Dendritic cell treated with granulocyte-macrophage colony-stimulating factor and Interleukin-4, amounts not matched to agents 40 ng/mL and 50 ng/mL, for 4 days (primary cell): Measurements from ENCODE around the gene DYNAP.

Experiments
- H3K27ac Mint-ChIP-seq: one replicate; pipeline ENCODE4 v1.8.0; 2022; ENCODE audit warnings: mild to moderate bottlenecking, mixed read lengths
- H3K27me3 Mint-ChIP-seq: one replicate; pipeline ENCODE4 v1.8.0; 2022; ENCODE audit warnings: mild to moderate bottlenecking, mixed read lengths
- H3K36me3 Mint-ChIP-seq: one replicate; pipeline ENCODE4 v1.8.0; 2022; ENCODE audit warnings: low read depth, mixed read lengths
- H3K4me1 Mint-ChIP-seq: one replicate; pipeline ENCODE4 v1.8.0; 2022; ENCODE audit warnings: low read depth, mixed read lengths
- H3K4me3 Mint-ChIP-seq: one replicate; pipeline ENCODE4 v1.8.0; 2022; ENCODE audit warnings: mild to moderate bottlenecking, moderate library complexity, mixed read lengths
- H3K9me3 Mint-ChIP-seq: one replicate; pipeline ENCODE4 v1.8.0; 2022; ENCODE audit warnings: mixed read lengths
- intact Hi-C: fragments of 100-400 bp; cut with micrococcal nuclease; formaldehyde crosslinking; loops from one replicate; pipeline ENCODE4 v1.15.0; 2022

DYNAP gene

DNA sequence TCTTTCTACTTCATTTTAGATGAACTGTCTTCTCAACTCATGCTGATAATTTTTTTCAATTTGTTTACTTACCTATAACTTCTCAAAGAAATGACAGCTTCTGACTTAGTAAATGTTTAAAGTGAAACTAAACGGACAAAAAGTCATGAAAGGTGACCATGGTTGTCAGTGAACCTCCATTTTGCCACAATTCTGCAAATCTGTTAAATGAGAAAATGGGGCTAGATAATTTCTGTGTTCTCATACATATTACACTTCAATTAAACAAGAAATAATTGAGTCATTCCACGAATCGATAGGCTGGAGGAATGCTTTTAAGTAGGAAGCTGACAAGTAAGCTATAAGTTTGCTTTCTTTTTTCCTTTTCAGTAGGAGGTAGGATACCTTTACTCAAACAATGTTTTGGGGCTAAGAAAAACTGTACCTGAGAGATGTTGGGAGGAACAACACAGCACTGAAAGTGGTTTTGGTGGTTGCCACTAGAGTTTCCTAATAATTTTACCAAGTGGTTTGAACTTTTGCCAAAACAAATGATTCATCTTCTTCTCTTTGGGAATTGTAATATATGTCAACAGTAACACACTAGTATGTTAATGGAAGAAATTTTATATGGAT lies 17.1 kb downstream of the DYNAP start:
- Mint-ChIP-seq H3K27me3 (no peaks in the 10 kb centered on the region), H3K4me1 (no peaks in the 10 kb centered on the region), H3K27ac (no peak overlapping the region), H3K4me3 (no peak overlapping the region), H3K36me3 (no peaks in the 10 kb centered on the region), H3K9me3 (no peaks in the 10 kb centered on the region)
- intact Hi-C loops = no loop called here

- H3K4me3 Mint-ChIP-seq = no peak overlapping the region
- no peaks in the 10 kb centered on the region for H3K4me1 Mint-ChIP-seq
- H3K9me3 Mint-ChIP-seq = no peaks in the 10 kb centered on the region
- no peaks in the 10 kb centered on the region for H3K27me3 Mint-ChIP-seq
- H3K36me3 Mint-ChIP-seq = no peaks in the 10 kb centered on the region
- intact Hi-C loops = no loop called here
- no peak overlapping the region for H3K27ac Mint-ChIP-seq
Measured at GRCh38 chr18:54611816-54612215, 20.8 kb downstream of the DYNAP start.

- intact Hi-C loops = no loop called here
- Mint-ChIP-seq H3K4me1 (no peaks in the 10 kb centered on the region), H3K4me3 (no peak overlapping the region), H3K27ac (no peak overlapping the region), H3K36me3 (no peaks in the 10 kb centered on the region), H3K27me3 (no peaks in the 10 kb centered on the region), H3K9me3 (no peaks in the 10 kb centered on the region)
Measured at GRCh38 chr18:54612237-54612636, 21.2 kb downstream of the DYNAP start.

GRCh38 chr18:54613174-54613573 lies 22.1 kb downstream of the DYNAP start:
- H3K27ac Mint-ChIP-seq = no peak overlapping the region

GRCh38 chr18:54616220-54616848 lies 25.3 kb downstream of the DYNAP start:
- intact Hi-C loops = no loop called here
- Mint-ChIP-seq H3K36me3 (no peaks in the 10 kb centered on the region), H3K9me3 (no peaks in the 10 kb centered on the region), H3K4me1 (no peaks in the 10 kb centered on the region), H3K27ac (no peak overlapping the region), H3K27me3 (no peaks in the 10 kb centered on the region), H3K4me3 (no peak overlapping the region)

More at GRCh38 chr18:54613174-54613573, 22.1 kb downstream of the DYNAP start:
- Mint-ChIP-seq H3K27me3 (no peaks in the 10 kb centered on the region), H3K9me3 (no peaks in the 10 kb centered on the region), H3K4me1 (no peaks in the 10 kb centered on the region), H3K4me3 (no peak overlapping the region), H3K36me3 (no peaks in the 10 kb centered on the region)
- intact Hi-C loops = no loop called here

DNA sequence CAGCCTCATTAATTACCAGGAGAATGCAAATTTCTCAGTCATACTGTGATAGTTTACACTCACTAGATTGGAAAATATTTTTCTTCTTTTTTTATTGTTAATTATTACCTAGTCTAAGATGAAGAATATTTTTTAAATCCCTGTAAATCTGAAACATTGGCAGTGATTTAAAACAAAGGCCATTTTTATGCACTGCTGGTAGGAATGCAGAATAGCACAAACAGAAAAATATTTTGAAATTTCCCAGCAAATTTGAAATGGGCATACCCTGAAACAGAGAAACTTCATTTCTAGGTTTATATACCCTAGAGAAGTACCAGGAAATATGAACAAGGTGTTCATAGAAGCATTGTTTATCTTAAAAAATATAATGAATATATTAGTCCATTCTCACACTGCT lies 31.0 kb downstream of the DYNAP start:
- intact Hi-C loops = no loop called here
- H3K4me1 Mint-ChIP-seq = no peaks in the 10 kb centered on the region
- H3K36me3 Mint-ChIP-seq = no peaks in the 10 kb centered on the region
- no peaks in the 10 kb centered on the region for H3K9me3 Mint-ChIP-seq
- no peak overlapping the region for H3K4me3 Mint-ChIP-seq
- no peak overlapping the region for H3K27ac Mint-ChIP-seq
- H3K27me3 Mint-ChIP-seq = no peaks in the 10 kb centered on the region

GRCh38 chr18:54626779-54627178 lies 35.7 kb downstream of the DYNAP start:
- Mint-ChIP-seq H3K9me3 (no peaks in the 10 kb centered on the region), H3K36me3 (no peaks in the 10 kb centered on the region), H3K4me1 (no peaks in the 10 kb centered on the region), H3K4me3 (no peak overlapping the region), H3K27ac (no peak overlapping the region), H3K27me3 (no peaks in the 10 kb centered on the region)
- intact Hi-C loops = no loop called here

- intact Hi-C loops = no loop called here
- Mint-ChIP-seq H3K4me1 (no peaks in the 10 kb centered on the region), H3K27me3 (no peaks in the 10 kb centered on the region), H3K36me3 (no peaks in the 10 kb centered on the region), H3K27ac (no peak overlapping the region), H3K9me3 (no peaks in the 10 kb centered on the region), H3K4me3 (no peak overlapping the region)
Measured at GRCh38 chr18:54630963-54631362, 39.9 kb downstream of the DYNAP start.

GRCh38 chr18:54636217-54636616 lies 45.2 kb downstream of the DYNAP start:
- intact Hi-C loops = no loop called here
- H3K36me3 Mint-ChIP-seq = no peaks in the 10 kb centered on the region
- H3K4me1 Mint-ChIP-seq = no peaks in the 10 kb centered on the region
- no peaks in the 10 kb centered on the region for H3K9me3 Mint-ChIP-seq
- H3K27ac Mint-ChIP-seq = no peak overlapping the region
- H3K27me3 Mint-ChIP-seq = no peaks in the 10 kb centered on the region
- H3K4me3 Mint-ChIP-seq = no peak overlapping the region

DNA sequence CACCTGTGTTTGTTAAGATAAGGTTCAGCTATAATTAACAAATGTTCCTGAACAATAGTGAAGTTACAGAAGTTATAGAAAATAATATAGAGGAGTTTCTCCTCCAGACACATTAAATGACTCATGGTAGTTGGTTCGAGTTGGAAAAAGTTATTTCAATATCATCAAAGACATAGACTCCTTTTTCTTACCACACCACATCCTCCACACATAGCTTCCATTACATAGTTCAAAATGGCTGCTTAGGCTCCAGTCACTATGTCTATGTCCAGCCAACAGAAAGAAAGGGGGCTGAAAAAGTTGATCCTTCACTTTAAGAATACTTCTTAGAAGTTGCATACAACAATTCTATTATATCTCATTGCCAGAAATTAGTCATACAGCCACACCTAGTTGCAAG lies 50.7 kb downstream of the DYNAP start:
- H3K27ac Mint-ChIP-seq = no peak overlapping the region

GRCh38 chr18:54647176-54647575 lies 56.1 kb downstream of the DYNAP start:
- H3K36me3 Mint-ChIP-seq = no peaks in the 10 kb centered on the region
- no peaks in the 10 kb centered on the region for H3K9me3 Mint-ChIP-seq

More for the DNA sequence above, 50.7 kb downstream of the DYNAP start:
- no peaks in the 10 kb centered on the region for H3K36me3 Mint-ChIP-seq
- intact Hi-C loops = no loop called here
- peaks cover 4% of the 10 kb centered on the region for H3K27me3 Mint-ChIP-seq
- no peaks in the 10 kb centered on the region for H3K4me1 Mint-ChIP-seq
- H3K9me3 Mint-ChIP-seq = no peaks in the 10 kb centered on the region
- H3K4me3 Mint-ChIP-seq = no peak overlapping the region

More at GRCh38 chr18:54647176-54647575, 56.1 kb downstream of the DYNAP start:
- H3K4me1 Mint-ChIP-seq = no peaks in the 10 kb centered on the region
- no peak overlapping the region for H3K27ac Mint-ChIP-seq
- peaks cover 4% of the 10 kb centered on the region for H3K27me3 Mint-ChIP-seq
- intact Hi-C loops = no loop called here
- H3K4me3 Mint-ChIP-seq = no peak overlapping the region
